Esophagus squamous epithelium (tissue), 4 donors: ENCODE measurements around the gene GLRX5.

ENCODE experiments used
- POLR2A ChIP-seq, 4 donors: fragments of 450-650 bp; IDR thresholded peaks; one replicate each; pipeline ENCODE4 v1.6.1; 2017; ENCODE audit warnings: antibody characterized with exemption in 4 of 4, mild to moderate bottlenecking in 4 of 4, moderate library complexity in 3 of 4
- TF ChIP-seq, protein P1 (sequence below), 6 experiments: fragments of 450-650 bp in 4 of 6; fragments of 200-600 bp in 2 of 6; sonication (generic) in 2 of 6; IDR thresholded peaks; one replicate each; pipeline ENCODE4 v1.5.1; 2016 to 2019; ENCODE audit warnings: antibody characterized with exemption in 6 of 6, mild to moderate bottlenecking in 4 of 6, moderate library complexity in 4 of 6

DNA sequence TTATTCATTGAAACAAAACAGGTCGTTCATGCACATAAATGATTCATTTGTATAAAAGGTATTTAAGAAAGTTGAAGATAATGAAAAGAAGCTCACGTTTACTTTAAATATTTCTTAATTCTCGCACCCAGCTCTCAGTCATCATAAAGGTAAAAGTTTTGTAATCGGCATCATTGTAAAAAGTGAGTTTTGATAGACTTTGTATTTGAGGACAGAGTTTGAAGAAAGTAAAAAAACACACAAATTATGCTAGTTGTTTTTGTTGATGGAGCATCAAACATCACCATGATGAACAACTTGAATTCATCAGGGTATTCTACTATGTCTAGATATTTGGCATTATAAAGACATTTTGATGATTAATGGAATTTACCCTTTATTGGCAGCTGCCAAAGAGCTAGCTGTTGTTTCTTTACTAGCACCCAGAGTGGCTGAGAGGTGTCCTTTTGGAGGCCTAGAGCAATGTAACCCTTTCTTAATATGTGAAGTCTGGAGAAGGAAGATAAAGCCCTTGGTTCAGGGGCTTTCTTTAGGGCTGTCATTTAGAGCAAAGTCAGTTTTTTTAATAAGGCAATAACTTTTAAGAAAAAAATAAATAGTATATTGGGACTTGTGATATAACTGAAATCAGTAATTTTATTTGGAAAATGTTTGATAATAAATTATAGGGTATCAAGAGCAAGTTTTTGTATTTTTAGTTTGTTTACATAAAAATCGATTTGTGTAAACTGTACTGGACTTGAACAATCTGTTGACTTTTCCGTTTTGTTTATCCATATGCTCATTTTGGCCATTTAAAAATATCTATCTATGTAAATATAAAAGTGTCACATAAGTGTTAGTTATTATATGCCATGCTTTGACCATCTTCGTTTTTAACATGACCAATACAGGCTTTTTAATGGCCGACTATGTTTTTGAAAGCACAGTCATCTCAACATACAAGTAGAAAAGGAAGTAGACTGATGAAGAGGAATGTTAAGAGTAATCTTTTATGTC lies 7.4 kb downstream of the GLRX5 start:
- TF ChIP-seq POLR2A (IDR thresholded peaks at IDR 0.05): no peak
- TF ChIP-seq, protein P1, sequence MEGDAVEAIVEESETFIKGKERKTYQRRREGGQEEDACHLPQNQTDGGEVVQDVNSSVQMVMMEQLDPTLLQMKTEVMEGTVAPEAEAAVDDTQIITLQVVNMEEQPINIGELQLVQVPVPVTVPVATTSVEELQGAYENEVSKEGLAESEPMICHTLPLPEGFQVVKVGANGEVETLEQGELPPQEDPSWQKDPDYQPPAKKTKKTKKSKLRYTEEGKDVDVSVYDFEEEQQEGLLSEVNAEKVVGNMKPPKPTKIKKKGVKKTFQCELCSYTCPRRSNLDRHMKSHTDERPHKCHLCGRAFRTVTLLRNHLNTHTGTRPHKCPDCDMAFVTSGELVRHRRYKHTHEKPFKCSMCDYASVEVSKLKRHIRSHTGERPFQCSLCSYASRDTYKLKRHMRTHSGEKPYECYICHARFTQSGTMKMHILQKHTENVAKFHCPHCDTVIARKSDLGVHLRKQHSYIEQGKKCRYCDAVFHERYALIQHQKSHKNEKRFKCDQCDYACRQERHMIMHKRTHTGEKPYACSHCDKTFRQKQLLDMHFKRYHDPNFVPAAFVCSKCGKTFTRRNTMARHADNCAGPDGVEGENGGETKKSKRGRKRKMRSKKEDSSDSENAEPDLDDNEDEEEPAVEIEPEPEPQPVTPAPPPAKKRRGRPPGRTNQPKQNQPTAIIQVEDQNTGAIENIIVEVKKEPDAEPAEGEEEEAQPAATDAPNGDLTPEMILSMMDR (IDR thresholded peaks at IDR 0.05): no peak
